OCI-LY7 (cell line): ENCODE data around the gene POM121L2. TPM values are rescaled to one million over a fixed set of nuclear protein-coding genes. Genes with fewer than 3 reads are reported as not detected.

ENCODE experiments used
- BruUV-seq: library from RNA; stranded (reverse); fragments of 400-500 nt; replicated peaks from 2 replicates; lab custom pipeline; 2021; lab: Mats Ljungman, UMichigan
- CTCF ChIA-PET: fragments of 300-600 bp; sonication (Branson Sonifier 250); formaldehyde crosslinking; loops from one replicate; lab custom pipeline; 2022; ENCODE audit warnings: antibody characterized with exemption; ENCODE audit not compliant: unreplicated experiment; lab: Charles Lee
- POLR2A ChIA-PET: fragments of 300-600 bp; sonication (Branson Sonifier 250); formaldehyde crosslinking; loops from one replicate; lab custom pipeline; 2022; ENCODE audit warnings: antibody characterized with exemption; lab: Charles Lee
- DNase-seq: peaks from one replicate; pipeline ENCODE4 v3.0.0-alpha.2; 2015; ENCODE audit warnings: low spot score
- H2AFZ ChIP-seq: fragments of 200-600 bp; sonication (generic), shearing (Covaris generic); 2 replicates; pipeline ENCODE4 v1.6.1; 2014; ENCODE audit warnings: mild to moderate bottlenecking, antibody characterized with exemption, low read length, moderate library complexity
- H3K27ac ChIP-seq: fragments of 200-600 bp; sonication (generic); 2 replicates; pipeline ENCODE4 v1.5.1; 2014; ENCODE audit warnings: mixed run types, low read depth, mild to moderate bottlenecking, moderate library complexity, low read length, inconsistent platforms; ENCODE audit not compliant: poor library complexity, severe bottlenecking
- H3K36me3 ChIP-seq: fragments of 200-600 bp; sonication (generic); 2 replicates; pipeline ENCODE4 v1.6.1; 2014; ENCODE audit warnings: mild to moderate bottlenecking, antibody characterized with exemption, low read length, moderate library complexity, mixed read lengths; ENCODE audit not compliant: insufficient read depth
- H3K4me1 ChIP-seq: fragments of 200-600 bp; sonication (generic); 2 replicates; pipeline ENCODE4 v1.5.1; 2014; ENCODE audit warnings: mild to moderate bottlenecking, low read length; ENCODE audit not compliant: insufficient read depth, poor library complexity, severe bottlenecking
- H3K4me2 ChIP-seq: fragments of 200-600 bp; sonication (generic); 2 replicates; pipeline ENCODE4 v1.6.1; 2014; ENCODE audit warnings: mild to moderate bottlenecking, low read length
- H3K4me3 ChIP-seq: fragments of 200-600 bp; sonication (generic); 2 replicates; pipeline ENCODE4 v1.5.1; 2014; ENCODE audit warnings: mild to moderate bottlenecking, low read depth, low read length; ENCODE audit not compliant: poor library complexity, severe bottlenecking
- H3K79me2 ChIP-seq: fragments of 200-600 bp; sonication (generic); 2 replicates; pipeline ENCODE4 v1.6.1; 2016; ENCODE audit warnings: low read depth, mild to moderate bottlenecking, low read length, moderate library complexity, mixed read lengths; ENCODE audit not compliant: insufficient read depth
- H3K9me2 ChIP-seq: fragments of 200-600 bp; sonication (generic); 2 replicates; pipeline ENCODE4 v1.6.1; 2016; ENCODE audit warnings: mild to moderate bottlenecking, low read length, mixed read lengths; ENCODE audit not compliant: insufficient read depth
- H3K9me3 ChIP-seq: fragments of 200-600 bp; sonication (generic); 2 replicates; pipeline ENCODE4 v1.6.1; 2014; ENCODE audit warnings: mild to moderate bottlenecking, mixed run types, low read length, mixed read lengths
- H4K20me1 ChIP-seq: fragments of 200-600 bp; sonication (generic); 2 replicates; pipeline ENCODE4 v1.6.1; 2014; ENCODE audit warnings: mild to moderate bottlenecking, antibody characterized with exemption, low read length, moderate library complexity, mixed read lengths; ENCODE audit not compliant: insufficient read depth
- CTCF ChIP-seq: fragments of 200-600 bp; sonication (generic); conservative IDR thresholded peaks from 2 replicates; pipeline ENCODE4 v1.5.1; 2014; ENCODE audit warnings: mild to moderate bottlenecking, antibody characterized with exemption, low read length, moderate library complexity, mixed read lengths
- EZH2phosphoT487 ChIP-seq: fragments of 200-600 bp; sonication (generic); IDR thresholded peaks from 2 replicates; pipeline ENCODE4 v1.6.1; 2018; ENCODE audit warnings: low read depth, borderline replicate concordance, mild to moderate bottlenecking, mixed run types, antibody characterized with exemption, low read length, moderate library complexity, mixed read lengths
- intact Hi-C: fragments of 100-400 bp; cut with micrococcal nuclease; formaldehyde crosslinking; loops from one replicate; pipeline ENCODE4 v1.10.0; 2022; ENCODE audit not compliant: unreplicated experiment
- total RNA-seq, 2 experiments: library from RNA; depleted of rRNA in 1 of 2; stranded (reverse); fragments of >200 nt in 1 of 2; shearing (Covaris generic) in 1 of 2; gene quantifications; 2 replicates each; pipeline ENCODE4 v1.2.3, GENCODE V29; 2014 to 2022

The POM121L2 gene
- total RNA-seq, 2 experiments from 2014 or later: not detected

GRCh38 chr6:27294409-27294808 is 17.7 kb downstream of the POM121L2 start:
- ChIA-PET POLR2A (interaction anchor here (0.7 kb wide), 1 partner anchor 317 kb away, joined by 5 read pairs; no protein-coding TSS in a partner anchor), CTCF (no interaction called here)
- Histone ChIP-seq H3K9me2 (no peaks in the 10 kb centered on the region), H3K79me2 (no peaks in the 10 kb centered on the region), H3K9me3 (no peaks in the 10 kb centered on the region), H3K27ac (no peak overlapping the region), H4K20me1 (no peaks in the 10 kb centered on the region), H3K4me2 (no peak overlapping the region), H3K36me3 (no peaks in the 10 kb centered on the region), H3K4me3 (no peak overlapping the region), H2AFZ (no peak overlapping the region), H3K4me1 (no peaks in the 10 kb centered on the region)
- DNase-seq: no peak
- TF ChIP-seq EZH2phosphoT487 (no peak), CTCF (no peak)
- intact Hi-C loops: no loop called here
- BruUV-seq: no TSS peak

- TF ChIP-seq EZH2phosphoT487 (no peak), CTCF (no peak)
- H3K79me2 ChIP-seq: no peaks in the 10 kb centered on the region
- CTCF ChIA-PET: no interaction called here
- no peak overlapping the region for H3K4me2 ChIP-seq
- no peaks in the 10 kb centered on the region for H3K9me2 ChIP-seq
- no TSS peak for BruUV-seq
- H4K20me1 ChIP-seq: no peaks in the 10 kb centered on the region
- no peak for DNase-seq
- no peaks in the 10 kb centered on the region for H3K9me3 ChIP-seq
- no peak overlapping the region for H2AFZ ChIP-seq
- no peak overlapping the region for H3K4me3 ChIP-seq
- H3K36me3 ChIP-seq: no peaks in the 10 kb centered on the region
- no peaks in the 10 kb centered on the region for H3K4me1 ChIP-seq
- no peak overlapping the region for H3K27ac ChIP-seq
- POLR2A ChIA-PET: interaction anchor here (0.7 kb wide), 1 partner anchor 316 kb away, joined by 5 read pairs; no protein-coding TSS in a partner anchor
- intact Hi-C loops: no loop called here
Measured at GRCh38 chr6:27293436-27294098, 18.5 kb downstream of the POM121L2 start.

GRCh38 chr6:27290850-27291208 is 21.2 kb downstream of the POM121L2 start:
- Histone ChIP-seq H3K4me1 (no peaks in the 10 kb centered on the region), H3K4me2 (no peak overlapping the region), H3K9me2 (no peaks in the 10 kb centered on the region), H4K20me1 (no peaks in the 10 kb centered on the region), H3K36me3 (no peaks in the 10 kb centered on the region), H3K4me3 (no peak overlapping the region), H3K27ac (no peak overlapping the region), H2AFZ (no peak overlapping the region), H3K9me3 (no peaks in the 10 kb centered on the region), H3K79me2 (no peaks in the 10 kb centered on the region)
- intact Hi-C loops: no loop called here
- POLR2A ChIA-PET: no interaction called here
- no TSS peak for BruUV-seq
- DNase-seq: no peak
- CTCF ChIA-PET: no interaction called here
- TF ChIP-seq EZH2phosphoT487: no peak
- no peak for TF ChIP-seq CTCF
